CD4-positive, alpha-beta T cell treated with Interleukin-10 for 1 hour (primary cell): ENCODE data around the gene LAPTM5.
A peak's percentile ranks its signal among the peaks of the same experiment; 100 is the strongest.

Experiments
- DNase-seq: peaks from one replicate; pipeline ENCODE4 v3.0.0-alpha.2; 2020

LAPTM5 gene

GRCh38 chr1:30727824-30728223, 29.8 kb downstream of the LAPTM5 start:
- DNase-seq: no peak

- no peak for DNase-seq
Observed at GRCh38 chr1:30726773-30727684, 30.5 kb downstream of the LAPTM5 start.

- DNase-seq: no peak
Observed at GRCh38 chr1:30726236-30726635, 31.3 kb downstream of the LAPTM5 start.

- DNase-seq: no peak
Observed at GRCh38 chr1:30725450-30726095, 32.0 kb downstream of the LAPTM5 start.

- no peak for DNase-seq
Observed at GRCh38 chr1:30724655-30725421, 32.7 kb downstream of the LAPTM5 start.

GRCh38 chr1:30724175-30724574, 33.4 kb downstream of the LAPTM5 start:
- DNase-seq: no peak

- no peak for DNase-seq
Observed at GRCh38 chr1:30723331-30723755, 34.2 kb downstream of the LAPTM5 start, which contains the start of gene MATN1. TSS of gene MATN1 (minus strand) at chr1:30723585. CDS start at chr1:30723551, 34 bp downstream.

GRCh38 chr1:30721812-30722537, 35.6 kb downstream of the LAPTM5 start:
- DNase-seq: no peak

GRCh38 chr1:30721341-30721793, 36.2 kb downstream of the LAPTM5 start:
- no peak for DNase-seq

- DNase-seq: no peak
Observed at GRCh38 chr1:30720271-30721223, 37.0 kb downstream of the LAPTM5 start.

- DNase-seq: no peak
Observed at GRCh38 chr1:30719406-30720270, 37.9 kb downstream of the LAPTM5 start.

GRCh38 chr1:30718636-30719405, 38.8 kb downstream of the LAPTM5 start:
- DNase-seq: peak; percentile 88

GRCh38 chr1:30718091-30718635, 39.4 kb downstream of the LAPTM5 start:
- peak; percentile 99 for DNase-seq

- DNase-seq: no peak
Observed at GRCh38 chr1:30716646-30717045, 40.9 kb downstream of the LAPTM5 start.

GRCh38 chr1:30715886-30716285, 41.7 kb downstream of the LAPTM5 start:
- DNase-seq: no peak

GRCh38 chr1:30715216-30715615, 42.4 kb downstream of the LAPTM5 start:
- DNase-seq: peak; percentile 20

GRCh38 chr1:30714536-30715090, 43.0 kb downstream of the LAPTM5 start:
- DNase-seq: no peak

GRCh38 chr1:30714025-30714424, 43.5 kb downstream of the LAPTM5 start:
- no peak for DNase-seq

GRCh38 chr1:30713311-30713710, 44.3 kb downstream of the LAPTM5 start:
- no peak for DNase-seq
